Stimulated activated CD8-positive, alpha-beta memory T cell treated with anti-CD3 and anti-CD28 coated beads, Interleukin-15, amount 100 ng/mL, for 48 hours (primary cell): Measurements from ENCODE around the gene CHST11.
"Not testable (repeated sequence)": the region's sequence is repeated elsewhere in the genome, so short reads cannot be mapped to it uniquely, and the experiment has no call there.

ENCODE experiments used
- DNase-seq, 2 donors: peaks; one replicate each; pipeline ENCODE4 v3.0.0-alpha.2; 2020; ENCODE audit warnings: low read depth in 2 of 2

Gene CHST11

DNA sequence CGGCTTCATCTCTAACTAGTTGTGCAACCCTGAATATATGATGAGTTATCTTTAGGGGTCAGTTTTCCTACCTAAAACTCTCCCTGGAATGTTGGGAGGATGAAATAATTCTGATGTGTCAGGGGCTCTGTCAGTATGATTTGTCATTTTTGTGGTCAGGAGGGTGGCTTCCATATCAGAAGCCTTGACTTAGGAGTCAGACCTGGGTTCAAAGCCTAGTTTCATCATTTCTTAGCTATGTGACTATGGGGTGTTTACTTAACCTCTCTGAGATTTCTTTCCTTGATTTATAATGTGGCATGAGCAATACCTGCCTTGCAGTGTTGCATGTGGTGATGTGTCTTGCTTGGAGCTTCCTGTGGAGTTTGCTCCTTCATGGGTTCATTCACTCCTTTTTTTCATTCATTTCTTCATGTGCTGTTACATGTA lies 146.8 kb downstream of the CHST11 start:
- DNase-seq: no peak

DNA sequence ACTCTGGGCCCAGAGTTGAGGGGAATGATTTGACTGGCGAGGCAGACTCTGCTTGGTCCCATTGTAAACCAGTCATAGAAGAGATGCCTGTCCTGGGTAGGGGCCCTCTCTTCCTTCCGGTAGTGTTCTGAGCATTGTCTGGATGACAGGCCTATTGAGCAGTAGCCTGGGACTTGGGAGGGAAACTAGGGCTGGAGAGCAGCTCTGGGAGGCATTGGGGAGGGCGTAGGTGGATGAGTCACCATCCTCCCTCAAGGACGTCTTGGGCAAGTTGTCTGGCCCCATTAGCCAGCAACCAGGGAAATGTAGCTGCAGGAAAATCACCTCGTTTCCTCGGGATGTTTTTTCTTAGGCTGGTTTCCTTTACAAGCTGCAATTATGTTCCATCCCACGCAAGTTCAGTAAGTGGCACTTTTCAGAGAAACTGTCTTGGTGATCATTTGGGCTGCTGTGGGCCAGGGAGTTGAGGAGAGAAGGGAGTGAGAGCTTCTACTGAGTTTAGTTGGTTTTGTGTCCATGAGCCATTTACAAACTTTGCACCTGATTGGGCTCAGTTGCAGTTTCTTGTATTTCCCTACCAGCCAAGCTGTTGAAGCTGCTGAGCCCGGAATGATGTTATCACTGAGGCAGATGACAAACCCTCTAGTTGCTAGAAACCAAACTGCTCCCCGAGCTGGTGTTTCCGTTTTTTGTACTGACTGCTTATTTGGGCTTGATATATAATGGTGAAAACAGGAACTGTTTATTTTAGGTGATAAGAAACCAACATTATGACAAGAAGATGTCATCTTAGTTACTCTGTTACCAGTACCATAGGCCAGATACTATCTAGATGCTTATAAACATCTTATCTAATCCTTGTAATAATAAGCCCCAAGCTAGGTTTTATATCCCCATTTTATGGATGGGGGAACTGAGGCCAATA lies 147.6 kb downstream of the CHST11 start:
- DNase-seq: peak in 1 of 2 donors; percentile 43

- no peak for DNase-seq
Measured at GRCh38 chr12:104604995-104605675, 148.4 kb downstream of the CHST11 start.

GRCh38 chr12:104605685-104606084 lies 148.9 kb downstream of the CHST11 start:
- DNase-seq: no peak

DNA sequence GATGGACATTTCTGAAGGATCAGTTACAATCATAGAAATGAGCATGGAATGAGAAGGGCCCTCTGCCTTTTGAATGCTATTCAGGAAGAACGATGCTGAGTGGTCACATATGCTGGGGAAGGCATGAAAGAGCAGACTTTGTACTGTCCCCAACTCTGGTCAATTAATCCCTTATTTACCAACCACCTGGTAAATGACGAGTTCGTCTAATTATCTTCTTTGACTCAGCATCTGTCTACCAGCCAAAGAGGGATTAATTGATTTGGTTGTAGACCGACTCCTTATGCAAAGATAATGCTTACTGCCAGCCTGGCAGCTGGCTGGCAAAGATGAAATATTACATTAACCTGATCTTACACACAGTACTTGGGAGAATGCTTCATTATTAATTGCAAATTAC lies 152.2 kb downstream of the CHST11 start:
- DNase-seq: no peak

DNA sequence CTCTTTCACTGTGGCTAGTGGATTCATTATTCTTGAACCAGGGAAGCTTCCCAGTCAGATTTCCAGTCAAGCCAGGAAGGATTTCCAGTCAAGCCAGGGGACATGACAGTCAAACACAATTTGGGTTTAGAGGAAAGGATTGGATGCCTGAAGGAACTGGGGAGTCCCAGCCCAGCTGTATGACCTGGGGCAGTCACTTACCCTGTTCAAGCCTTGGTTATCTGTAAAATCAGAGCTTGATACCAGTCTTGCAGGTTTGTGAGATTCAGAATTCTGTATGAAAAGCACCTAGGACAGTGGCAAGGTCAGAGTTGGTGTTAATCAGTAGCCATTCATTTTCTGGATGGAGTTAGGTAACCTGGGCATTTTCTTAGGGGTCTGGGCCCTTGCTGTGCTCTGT lies 152.7 kb downstream of the CHST11 start:
- DNase-seq: no peak

- no peak for DNase-seq
Measured at GRCh38 chr12:104610513-104611235, 153.9 kb downstream of the CHST11 start.

- DNase-seq: no peak
Measured at GRCh38 chr12:104611671-104612070, 154.9 kb downstream of the CHST11 start.

GRCh38 chr12:104613372-104613771 lies 156.6 kb downstream of the CHST11 start:
- DNase-seq: not testable (repeated sequence)

DNA sequence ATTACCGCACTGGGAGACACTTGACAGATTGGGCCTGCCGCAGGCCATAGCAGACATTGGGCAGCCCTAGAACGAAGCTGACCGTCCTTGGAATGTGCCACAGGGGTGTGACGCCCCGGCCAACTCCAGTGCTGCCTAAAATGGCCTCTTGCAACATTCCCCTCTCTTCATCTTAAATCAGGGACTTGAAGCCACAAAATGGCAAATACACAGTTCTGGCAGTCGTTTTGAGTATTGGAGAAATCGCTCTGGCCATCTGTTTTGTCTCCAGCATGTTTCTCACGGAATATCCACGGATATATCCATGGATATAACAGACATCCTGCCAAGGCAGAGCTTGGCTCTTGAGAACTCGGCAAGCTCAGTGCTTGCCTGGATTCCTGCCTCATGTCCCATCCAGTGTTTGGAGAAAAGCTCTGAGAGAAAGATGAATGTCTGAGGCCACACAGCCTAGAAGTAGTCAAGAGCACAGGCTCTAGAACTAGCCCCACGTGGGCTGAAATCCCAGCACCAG lies 158.4 kb downstream of the CHST11 start:
- DNase-seq: no peak

- DNase-seq: no peak
Measured at GRCh38 chr12:104618691-104619090, 161.9 kb downstream of the CHST11 start.

DNA sequence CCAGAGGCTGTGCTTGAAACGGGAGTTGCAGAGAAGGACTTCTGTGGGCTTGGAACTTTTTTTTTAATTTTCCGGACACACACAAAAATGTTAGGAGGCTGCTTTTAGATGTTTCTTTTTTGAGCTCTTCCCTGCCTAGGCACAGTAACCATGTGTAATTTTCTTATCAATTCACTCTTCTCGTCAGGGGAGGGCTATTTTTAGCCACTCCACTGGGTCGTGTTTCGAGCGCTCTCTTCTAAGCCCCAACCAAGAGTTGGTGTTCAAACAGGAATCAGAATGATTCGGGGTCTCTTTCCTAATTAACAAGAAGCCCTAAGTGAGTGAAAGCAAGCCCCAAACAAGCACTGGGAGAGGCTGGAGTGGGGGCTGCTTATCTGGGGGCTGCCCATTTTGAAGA lies 162.6 kb downstream of the CHST11 start:
- no peak for DNase-seq

DNA sequence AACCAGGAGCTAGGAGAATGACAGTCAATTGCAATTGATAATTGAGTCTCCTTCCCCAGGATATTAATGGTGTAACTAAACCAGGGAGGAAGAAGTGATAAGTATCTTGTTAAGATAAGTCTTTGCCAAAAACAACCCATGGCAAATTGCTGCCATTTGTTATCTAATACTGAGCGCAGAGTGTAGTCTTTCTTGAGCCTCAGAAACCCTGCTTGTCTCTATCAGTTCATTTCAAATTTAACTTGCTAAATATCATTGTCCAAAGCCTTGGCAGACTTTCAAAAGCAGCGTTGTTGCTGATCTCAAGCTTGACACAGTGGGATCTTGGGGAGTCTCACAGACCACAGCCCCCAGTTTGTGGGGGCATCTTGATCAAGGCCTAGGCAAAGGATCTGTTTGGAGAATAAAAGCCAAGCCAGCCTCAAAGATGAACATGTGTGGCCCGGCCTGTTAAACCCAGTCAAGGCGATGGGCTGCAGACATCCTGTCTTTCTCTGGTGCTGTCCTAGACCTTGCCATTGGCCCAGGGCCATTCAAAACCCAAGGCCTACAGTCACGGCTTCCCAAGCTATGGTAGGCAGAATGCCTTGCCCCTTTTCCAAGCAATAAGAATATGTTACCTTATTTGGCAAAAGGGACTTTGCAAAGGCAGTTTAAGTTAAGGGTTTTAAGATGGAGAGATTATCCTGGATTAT lies 164.2 kb downstream of the CHST11 start:
- no peak for DNase-seq

- DNase-seq: no peak
Measured at GRCh38 chr12:104622928-104623327, 166.2 kb downstream of the CHST11 start.

GRCh38 chr12:104623883-104624282 lies 167.1 kb downstream of the CHST11 start:
- no peak for DNase-seq

GRCh38 chr12:104624529-104624928 lies 167.8 kb downstream of the CHST11 start:
- DNase-seq: no peak

DNA sequence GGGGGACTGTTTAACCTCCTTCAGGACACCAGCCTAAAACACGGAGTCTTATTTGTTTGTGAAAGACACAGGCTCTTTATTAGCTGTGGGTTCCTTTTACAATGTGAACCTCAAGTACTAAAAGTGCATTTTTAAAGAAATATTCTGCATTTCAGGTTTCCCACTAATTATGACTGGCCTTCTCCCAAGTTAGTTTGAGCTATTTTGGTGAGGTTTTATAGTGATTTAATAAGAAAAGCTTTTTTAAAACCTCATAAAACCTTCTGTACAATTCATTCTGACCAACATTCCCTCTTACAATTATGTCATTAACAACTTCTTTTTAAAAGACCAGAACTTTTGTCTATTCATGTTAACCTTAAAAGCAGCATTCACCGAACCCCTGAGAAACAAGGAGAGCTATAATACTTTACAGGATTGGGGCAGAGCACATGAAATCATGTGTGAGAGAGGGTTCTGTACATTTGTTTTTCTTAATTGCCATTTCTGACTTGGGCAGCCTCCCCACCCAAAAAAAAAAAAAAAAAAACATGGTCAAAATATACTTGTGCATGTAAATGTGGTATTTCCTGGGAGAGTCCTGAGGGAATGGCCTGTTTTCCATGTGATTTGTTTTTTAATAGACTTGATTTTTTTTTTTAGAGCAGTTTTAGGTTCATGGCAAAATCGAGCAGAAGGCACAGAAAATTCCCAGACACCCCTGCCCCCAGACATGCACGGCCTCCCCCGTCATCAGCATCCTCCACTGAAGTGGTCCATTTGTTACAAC lies 169.5 kb downstream of the CHST11 start:
- DNase-seq: no peak

DNA sequence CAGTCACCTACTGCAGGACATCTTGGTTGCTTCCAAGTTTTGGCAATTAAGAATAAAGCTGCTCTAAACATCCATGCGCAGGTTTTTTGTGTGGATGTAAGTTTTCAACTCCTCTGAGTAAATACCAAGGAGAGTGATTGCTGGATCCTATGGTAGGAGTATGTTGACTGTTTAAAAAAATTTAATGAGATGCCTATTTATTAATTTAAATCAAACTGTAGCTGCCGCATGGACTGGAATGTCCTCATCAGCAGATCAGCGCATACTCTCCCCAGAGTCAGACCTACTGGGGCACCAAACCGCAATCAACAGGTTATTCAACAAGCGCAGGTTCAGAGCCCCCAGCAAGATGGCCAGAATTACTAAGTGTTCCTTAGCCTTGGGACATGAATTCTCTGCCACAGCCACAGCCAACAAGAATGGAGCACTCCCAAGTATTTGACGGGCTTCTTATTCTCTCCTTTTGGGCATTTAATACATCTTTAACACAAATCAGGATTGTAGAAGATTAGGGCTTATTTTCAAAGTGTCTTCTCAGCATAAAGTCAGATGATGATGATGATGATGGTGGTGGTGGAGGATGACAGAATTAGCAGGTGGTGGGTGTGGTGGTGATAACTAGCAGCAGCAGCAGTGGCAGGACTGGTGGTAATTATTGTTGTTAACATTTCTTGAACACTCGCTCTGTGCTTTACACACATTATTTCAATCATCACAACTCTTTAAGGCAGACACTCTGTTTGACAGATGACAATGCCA lies 170.7 kb downstream of the CHST11 start:
- DNase-seq: no peak

GRCh38 chr12:104627990-104628830 lies 171.5 kb downstream of the CHST11 start:
- no peak for DNase-seq
